HG03460 (cell line): ENCODE measurements around the gene AKAP17A.
"Not testable (repeated sequence)": the region's sequence is repeated elsewhere in the genome, so short reads cannot be mapped to it uniquely, and the experiment has no call there.

ENCODE experiments used
- ATAC-seq: cut with Tn5 transposase; IDR thresholded peaks from one replicate; pipeline ENCODE4 v1.9.1; 2021; ENCODE audit not compliant: unreplicated experiment

AKAP17A gene

GRCh38 chrX:1591102-1591862 lies at the start of gene AKAP17A:
TSS of gene AKAP17A (plus strand) at chrX:1591604. CDS start at chrX:1593463, 1,859 bp downstream.
- ATAC-seq: peak; percentile 79

GRCh38 chrX:1542994-1543725 lies 48.2 kb upstream of the AKAP17A start:
- no peak for ATAC-seq

GRCh38 chrX:1545776-1546408 lies 45.5 kb upstream of the AKAP17A start:
- ATAC-seq: no peak

- ATAC-seq: no peak
Observed at GRCh38 chrX:1546691-1547251, 44.6 kb upstream of the AKAP17A start.

- no peak for ATAC-seq
Observed at GRCh38 chrX:1551959-1552546, 39.4 kb upstream of the AKAP17A start.

- no peak for ATAC-seq
Observed at GRCh38 chrX:1554469-1555210, 36.8 kb upstream of the AKAP17A start.

- ATAC-seq: no peak
Observed at GRCh38 chrX:1555370-1555769, 36.0 kb upstream of the AKAP17A start.

GRCh38 chrX:1557442-1557841 lies 34.0 kb upstream of the AKAP17A start:
- ATAC-seq: not testable (repeated sequence)

- ATAC-seq: no peak
Observed at GRCh38 chrX:1558761-1559468, 32.5 kb upstream of the AKAP17A start.

- no peak for ATAC-seq
Observed at GRCh38 chrX:1561164-1561563, 30.2 kb upstream of the AKAP17A start.

- ATAC-seq: not testable (repeated sequence)
Observed at GRCh38 chrX:1564077-1564476, 27.3 kb upstream of the AKAP17A start.

GRCh38 chrX:1564750-1565683 lies 26.4 kb upstream of the AKAP17A start:
- ATAC-seq: no peak

- ATAC-seq: not testable (repeated sequence)
Observed at GRCh38 chrX:1574181-1574580, 17.2 kb upstream of the AKAP17A start.

- ATAC-seq: no peak
Observed at GRCh38 chrX:1576201-1576992, 15.0 kb upstream of the AKAP17A start.

GRCh38 chrX:1577845-1578244 lies 13.6 kb upstream of the AKAP17A start:
- ATAC-seq: no peak

GRCh38 chrX:1578511-1579173 lies 12.8 kb upstream of the AKAP17A start:
- ATAC-seq: no peak

GRCh38 chrX:1581132-1581531 lies 10.3 kb upstream of the AKAP17A start:
- no peak for ATAC-seq
